Suprapubic skin (tissue), 4 donors: ENCODE measurements around the gene PCARE.

Source experiments
- CTCF ChIP-seq, 2 donors: fragments of 200-600 bp in 1 of 2; fragments of 450-650 bp in 1 of 2; sonication (generic) in 1 of 2; IDR thresholded peaks; one replicate each; pipeline ENCODE4 v1.5.1; 2016 to 2019; ENCODE audit warnings: antibody characterized with exemption in 2 of 2, mild to moderate bottlenecking in 1 of 2, moderate library complexity in 1 of 2
- POLR2A ChIP-seq, 2 donors: fragments of 450-650 bp; IDR thresholded peaks; one replicate each; pipeline ENCODE4 v1.6.1; 2017; ENCODE audit warnings: antibody characterized with exemption in 2 of 2, mild to moderate bottlenecking in 2 of 2, moderate library complexity in 2 of 2
- POLR2AphosphoS5 ChIP-seq, 3 donors: sonication (generic); formaldehyde crosslinking; IDR thresholded peaks; one replicate each; pipeline ENCODE4 v1.6.1; 2017; ENCODE audit warnings: antibody characterized with exemption in 3 of 3

- no peak for TF ChIP-seq CTCF (IDR thresholded peaks at IDR 0.05)
- no peak for TF ChIP-seq POLR2A (IDR thresholded peaks at IDR 0.05)
- TF ChIP-seq POLR2AphosphoS5 (IDR thresholded peaks at IDR 0.05), result no peak
These were observed 21.1 kb downstream of the PCARE start for GRCh38 chr2:29053223-29053622.
